ENCODE measurements around the gene HTT-AS.

HTT-AS gene

DNA sequence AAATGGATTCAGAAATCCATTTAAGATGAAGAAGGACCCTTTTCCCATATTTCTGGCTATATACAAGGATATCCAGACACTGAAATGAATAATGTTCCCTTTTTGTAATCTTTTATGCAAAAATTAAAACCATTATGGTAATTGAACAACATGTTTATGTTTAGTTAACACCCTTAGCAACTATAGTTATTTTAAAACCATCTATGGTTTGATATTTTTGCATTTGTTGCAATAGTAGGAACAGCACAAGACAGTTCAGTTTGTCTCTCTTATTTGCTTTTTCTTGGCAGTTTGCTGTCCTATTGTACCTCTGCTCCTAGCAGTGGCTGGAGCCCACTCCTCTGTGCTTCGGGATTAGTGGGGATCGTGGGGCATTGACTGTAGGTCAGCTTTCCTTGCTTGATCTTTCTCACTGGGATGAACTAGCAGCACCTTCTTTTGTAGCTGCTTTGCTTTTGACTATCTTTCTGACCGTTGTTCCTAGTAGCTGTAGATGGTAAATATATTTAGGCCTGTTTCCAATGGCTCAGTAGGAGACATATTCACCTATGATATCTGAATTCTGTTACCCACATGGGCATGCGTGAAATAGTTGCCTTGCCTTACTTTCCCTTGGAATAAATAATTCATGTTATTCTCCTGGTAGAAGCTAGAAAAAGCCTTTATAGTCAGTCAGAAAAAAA is 12.9 kb upstream of the HTT-AS start:
- no peak overlapping the region for H3K9ac ChIP-seq (ENCODE audit: low read length)
- peaks cover 50% of the 10 kb centered on the region for H3K79me2 ChIP-seq (ENCODE audit: insufficient read depth, low read length)
- no peaks in the 10 kb centered on the region for H4K20me1 ChIP-seq (ENCODE audit: low read depth, low read length)
- H3K4me2 ChIP-seq (ENCODE audit: low read depth, low read length, poor library complexity, severe bottlenecking), result no peak overlapping the region
- H3F3A ChIP-seq (ENCODE audit: insufficient read depth), result no peaks in the 10 kb centered on the region
- no peaks in the 10 kb centered on the region for H3K27me3 ChIP-seq (ENCODE audit: low read length)
- H3K27ac ChIP-seq (ENCODE audit: low read depth, low read length), result no peak overlapping the region
- no peak overlapping the region for H3K4me3 ChIP-seq (ENCODE audit: insufficient read depth, low read length, poor library complexity, severe bottlenecking)
- TF ChIP-seq, protein P1, sequence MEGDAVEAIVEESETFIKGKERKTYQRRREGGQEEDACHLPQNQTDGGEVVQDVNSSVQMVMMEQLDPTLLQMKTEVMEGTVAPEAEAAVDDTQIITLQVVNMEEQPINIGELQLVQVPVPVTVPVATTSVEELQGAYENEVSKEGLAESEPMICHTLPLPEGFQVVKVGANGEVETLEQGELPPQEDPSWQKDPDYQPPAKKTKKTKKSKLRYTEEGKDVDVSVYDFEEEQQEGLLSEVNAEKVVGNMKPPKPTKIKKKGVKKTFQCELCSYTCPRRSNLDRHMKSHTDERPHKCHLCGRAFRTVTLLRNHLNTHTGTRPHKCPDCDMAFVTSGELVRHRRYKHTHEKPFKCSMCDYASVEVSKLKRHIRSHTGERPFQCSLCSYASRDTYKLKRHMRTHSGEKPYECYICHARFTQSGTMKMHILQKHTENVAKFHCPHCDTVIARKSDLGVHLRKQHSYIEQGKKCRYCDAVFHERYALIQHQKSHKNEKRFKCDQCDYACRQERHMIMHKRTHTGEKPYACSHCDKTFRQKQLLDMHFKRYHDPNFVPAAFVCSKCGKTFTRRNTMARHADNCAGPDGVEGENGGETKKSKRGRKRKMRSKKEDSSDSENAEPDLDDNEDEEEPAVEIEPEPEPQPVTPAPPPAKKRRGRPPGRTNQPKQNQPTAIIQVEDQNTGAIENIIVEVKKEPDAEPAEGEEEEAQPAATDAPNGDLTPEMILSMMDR (IDR thresholded peaks at IDR 0.05; ENCODE audit: insufficient read depth, low read length, poor library complexity, severe bottlenecking), result no peak
- TF ChIP-seq EZH2phosphoT487 (conservative IDR thresholded peaks at IDR 0.05; ENCODE audit: low read length), result no peak
- H2AFZ ChIP-seq (ENCODE audit: low read depth, low read length, severe bottlenecking), result no peak overlapping the region
- peaks cover 9% of the 10 kb centered on the region; the same call in 1 of the 2 replicates for H3K36me3 ChIP-seq (ENCODE audit: low read length)
- no peaks in the 10 kb centered on the region for H3K9me2 ChIP-seq (replicated peaks; ENCODE audit: insufficient read depth, low read length)
- H3K9me3 ChIP-seq (ENCODE audit: insufficient read depth, low read length), result no peaks in the 10 kb centered on the region

DNA sequence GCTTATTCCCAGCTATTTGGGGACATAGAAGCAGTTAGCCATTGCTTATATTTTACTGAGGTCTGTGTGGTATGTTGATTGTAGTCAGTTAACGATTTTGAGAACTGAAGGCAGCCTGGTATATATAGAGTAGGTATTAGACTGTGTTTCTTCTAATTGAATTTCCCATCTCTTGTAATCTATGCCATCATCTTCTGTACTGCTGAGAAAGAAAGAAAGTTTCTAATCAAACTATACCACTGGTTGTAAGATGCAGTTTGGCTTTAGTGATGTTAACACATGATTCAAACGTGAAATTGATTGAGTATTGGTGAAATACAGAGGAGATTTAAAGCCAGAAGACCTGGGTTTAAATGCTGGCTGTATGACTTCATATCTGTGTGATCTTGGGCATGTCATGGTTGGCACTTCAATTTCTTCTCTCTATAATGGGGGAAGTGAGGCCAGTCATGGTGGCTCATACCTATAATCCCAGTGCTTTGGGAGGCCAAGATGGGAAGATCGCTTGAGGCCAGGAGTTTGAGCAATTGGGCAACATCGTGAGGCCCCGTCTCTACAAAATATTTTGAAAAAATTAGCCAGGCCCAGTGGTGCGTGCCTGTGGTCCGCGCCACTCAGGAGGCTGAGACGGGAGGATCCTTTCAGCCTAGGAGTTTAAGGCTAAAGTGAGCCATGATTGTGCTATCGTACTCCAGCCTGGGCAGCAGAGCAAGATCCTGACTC is 11.8 kb upstream of the HTT-AS start:
- Histone ChIP-seq H3K4me2 (ENCODE audit: low read depth, low read length, poor library complexity, severe bottlenecking) (no peak overlapping the region), H3K79me2 (ENCODE audit: insufficient read depth, low read length) (peaks cover 61% of the 10 kb centered on the region), H3F3A (ENCODE audit: insufficient read depth) (no peaks in the 10 kb centered on the region), H3K27ac (ENCODE audit: low read depth, low read length) (no peak overlapping the region), H4K20me1 (ENCODE audit: low read depth, low read length) (no peaks in the 10 kb centered on the region; the same call in 1 of the 2 replicates), H2AFZ (ENCODE audit: low read depth, low read length, severe bottlenecking) (no peak overlapping the region), H3K36me3 (ENCODE audit: low read length) (peaks cover 3% of the 10 kb centered on the region; the same call in 1 of the 2 replicates), H3K9me2 (replicated peaks; ENCODE audit: insufficient read depth, low read length) (no peaks in the 10 kb centered on the region), H3K9ac (ENCODE audit: low read length) (no peak overlapping the region), H3K27me3 (ENCODE audit: low read length) (no peaks in the 10 kb centered on the region), H3K4me3 (ENCODE audit: insufficient read depth, low read length, poor library complexity, severe bottlenecking) (no peak overlapping the region), H3K9me3 (ENCODE audit: insufficient read depth, low read length) (no peaks in the 10 kb centered on the region)
- no peak for TF ChIP-seq EZH2phosphoT487 (conservative IDR thresholded peaks at IDR 0.05; ENCODE audit: low read length)
- TF ChIP-seq, protein P1 (IDR thresholded peaks at IDR 0.05; ENCODE audit: insufficient read depth, low read length, poor library complexity, severe bottlenecking), result no peak

DNA sequence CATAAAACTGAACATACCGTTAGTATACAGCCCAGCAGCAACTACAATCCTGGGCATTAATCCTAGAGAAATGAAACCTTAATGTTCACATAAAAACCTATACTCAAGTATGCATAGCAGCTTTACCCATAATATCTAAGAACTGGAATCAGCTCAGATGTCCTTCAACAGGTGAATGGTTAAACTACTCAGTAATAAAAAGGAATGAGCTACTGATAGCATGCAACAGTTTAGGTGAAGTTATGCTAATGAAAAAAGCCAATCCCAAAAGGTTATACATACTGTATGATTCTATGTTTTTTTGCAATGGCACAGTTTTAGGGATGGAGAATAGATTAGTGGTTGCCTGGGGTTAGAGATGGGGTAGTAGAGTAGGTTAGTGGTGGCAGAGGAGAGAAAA is 9.4 kb upstream of the HTT-AS start:
- Histone ChIP-seq H3K9ac (ENCODE audit: low read length) (no peak overlapping the region), H3K36me3 (ENCODE audit: low read length) (no peaks in the 10 kb centered on the region), H3K4me2 (ENCODE audit: low read depth, low read length, poor library complexity, severe bottlenecking) (no peak overlapping the region), H4K20me1 (ENCODE audit: low read depth, low read length) (no peaks in the 10 kb centered on the region; the same call in 1 of the 2 replicates), H3K79me2 (ENCODE audit: insufficient read depth, low read length) (peaks cover 85% of the 10 kb centered on the region), H3K9me3 (ENCODE audit: insufficient read depth, low read length) (no peaks in the 10 kb centered on the region), H3F3A (ENCODE audit: insufficient read depth) (peaks cover 3% of the 10 kb centered on the region; the same call in 1 of the 2 replicates), H3K9me2 (replicated peaks; ENCODE audit: insufficient read depth, low read length) (no peaks in the 10 kb centered on the region), H3K27ac (ENCODE audit: low read depth, low read length) (no peak overlapping the region), H3K27me3 (ENCODE audit: low read length) (no peaks in the 10 kb centered on the region), H3K4me3 (ENCODE audit: insufficient read depth, low read length, poor library complexity, severe bottlenecking) (no peak overlapping the region), H2AFZ (ENCODE audit: low read depth, low read length, severe bottlenecking) (no peak overlapping the region)
- TF ChIP-seq EZH2phosphoT487 (conservative IDR thresholded peaks at IDR 0.05; ENCODE audit: low read length), result no peak
